Lower leg skin (tissue), 4 donors: ENCODE results near the gene SGSH. TPM values are rescaled to one million over a fixed set of nuclear protein-coding genes. Genes with fewer than 3 reads are reported as not detected.

Source experiments
- DNase-seq, 2 donors: peaks; one replicate each; pipeline ENCODE4 v3.0.0-alpha.2; 2019; ENCODE audit warnings: low spot score in 2 of 2
- H3K4me3 ChIP-seq: fragments of 200-600 bp; sonication (generic); 2 replicates; pipeline ENCODE4 v1.5.1; 2017; ENCODE audit warnings: mild to moderate bottlenecking, low read depth; ENCODE audit not compliant: poor library complexity, severe bottlenecking
- POLR2A ChIP-seq, 2 donors: fragments of 450-650 bp; IDR thresholded peaks; one replicate each; pipeline ENCODE4 v1.6.1; 2016 to 2017; ENCODE audit warnings: antibody characterized with exemption in 2 of 2, mild to moderate bottlenecking in 1 of 2, moderate library complexity in 1 of 2
- WGBS, 2 donors: methylation state at CpG; one replicate each; pipeline ENCODE4 v1.1.5; 2018; 5-methylcytosine and 5-hydroxymethylcytosine counted together
- intact Hi-C: fragments of 100-400 bp; cut with DNase I; formaldehyde crosslinking; loops from one replicate; pipeline ENCODE4 v1.15.0; 2023; ENCODE audit warnings: low total_unique reads
- total RNA-seq, 4 donors: library from RNA; depleted of rRNA; stranded (reverse); fragments of >200 nt; gene quantifications; one replicate each; pipeline ENCODE4 v1.1.0, GENCODE V29; 2016
- TF ChIP-seq, protein P1 (sequence below), 3 donors: fragments of 450-650 bp; IDR thresholded peaks; one replicate each; pipeline ENCODE4 v1.5.1; 2016; ENCODE audit warnings: antibody characterized with exemption in 3 of 3, mild to moderate bottlenecking in 3 of 3, moderate library complexity in 2 of 3

SGSH gene
- total RNA-seq, 4 donors from 2014 or later, result 19.4 to 47.3 (median 37.0) TPM

DNA sequence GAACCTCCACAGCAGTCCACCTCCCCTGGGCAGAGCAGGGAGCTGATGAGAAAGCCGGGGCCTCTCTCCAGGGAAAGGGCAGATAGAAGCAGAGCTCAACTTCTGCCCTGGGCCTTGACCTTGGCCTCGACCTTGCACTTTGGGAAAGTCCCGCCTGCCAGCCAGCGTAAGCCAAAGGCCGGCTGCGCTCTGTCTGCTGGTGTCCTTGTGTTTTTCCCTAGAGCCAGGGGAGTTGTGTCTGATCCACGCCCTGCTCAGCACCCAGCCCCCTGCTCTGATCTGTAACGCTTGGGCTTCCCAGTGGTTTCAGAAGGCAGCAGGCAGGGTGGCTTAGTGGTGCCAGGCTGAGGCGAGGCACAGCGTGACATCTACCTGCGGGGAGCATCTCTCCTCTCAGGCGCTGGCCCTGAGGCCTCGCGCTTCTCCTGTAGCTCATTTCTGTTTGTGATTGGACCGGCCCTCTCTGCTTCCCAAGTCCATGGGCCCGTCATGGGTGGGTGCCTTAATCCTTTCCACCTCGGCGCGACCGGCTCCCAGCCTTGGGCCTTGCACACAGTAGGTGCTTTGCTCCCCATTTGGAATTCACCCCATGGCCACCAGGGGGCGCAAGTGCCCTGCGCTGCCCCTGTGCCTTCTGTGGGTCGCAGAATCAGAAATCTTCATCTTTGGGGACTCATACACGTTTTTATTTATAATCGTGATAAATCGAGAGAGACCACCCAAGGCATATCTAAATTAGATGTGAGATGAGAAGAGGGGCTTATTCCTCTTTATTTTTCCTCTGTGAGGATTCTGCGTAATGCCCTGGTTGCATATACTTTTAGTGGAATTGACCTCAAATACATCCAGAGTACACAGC is 24.2 kb downstream of the SGSH start:
- intact Hi-C loops, result no loop called here
- H3K4me3 ChIP-seq, result no peak overlapping the region
- DNase-seq, result no peak
- no peak for TF ChIP-seq POLR2A (IDR thresholded peaks at IDR 0.05)
- TF ChIP-seq, protein P1, sequence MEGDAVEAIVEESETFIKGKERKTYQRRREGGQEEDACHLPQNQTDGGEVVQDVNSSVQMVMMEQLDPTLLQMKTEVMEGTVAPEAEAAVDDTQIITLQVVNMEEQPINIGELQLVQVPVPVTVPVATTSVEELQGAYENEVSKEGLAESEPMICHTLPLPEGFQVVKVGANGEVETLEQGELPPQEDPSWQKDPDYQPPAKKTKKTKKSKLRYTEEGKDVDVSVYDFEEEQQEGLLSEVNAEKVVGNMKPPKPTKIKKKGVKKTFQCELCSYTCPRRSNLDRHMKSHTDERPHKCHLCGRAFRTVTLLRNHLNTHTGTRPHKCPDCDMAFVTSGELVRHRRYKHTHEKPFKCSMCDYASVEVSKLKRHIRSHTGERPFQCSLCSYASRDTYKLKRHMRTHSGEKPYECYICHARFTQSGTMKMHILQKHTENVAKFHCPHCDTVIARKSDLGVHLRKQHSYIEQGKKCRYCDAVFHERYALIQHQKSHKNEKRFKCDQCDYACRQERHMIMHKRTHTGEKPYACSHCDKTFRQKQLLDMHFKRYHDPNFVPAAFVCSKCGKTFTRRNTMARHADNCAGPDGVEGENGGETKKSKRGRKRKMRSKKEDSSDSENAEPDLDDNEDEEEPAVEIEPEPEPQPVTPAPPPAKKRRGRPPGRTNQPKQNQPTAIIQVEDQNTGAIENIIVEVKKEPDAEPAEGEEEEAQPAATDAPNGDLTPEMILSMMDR (IDR thresholded peaks at IDR 0.05), result peak in 1 of 3 donors; percentile 46
- 68 to 71% methylated on average over 22 to 27 of the region's 27 CpGs for WGBS, 2 donors

DNA sequence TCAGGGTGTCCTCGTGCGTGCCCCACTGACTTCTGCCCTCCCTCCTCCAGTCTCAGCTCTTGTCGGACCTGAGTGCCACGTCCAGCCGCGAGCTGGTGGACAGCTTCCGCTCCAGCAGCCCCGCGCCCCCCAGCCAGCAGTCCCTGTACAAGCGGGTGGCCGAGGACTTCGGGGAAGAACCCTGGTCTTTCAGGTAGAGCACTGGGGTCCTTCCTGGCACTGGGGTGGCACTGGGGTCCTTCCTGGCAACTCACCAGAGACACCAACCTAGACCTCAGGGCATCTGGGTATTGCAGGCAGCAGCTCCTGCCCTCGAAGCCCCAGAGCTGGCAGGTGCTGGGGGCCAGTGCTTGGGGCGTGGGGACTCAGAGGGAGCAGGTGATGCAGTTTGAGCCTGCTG is 25.0 kb downstream of the SGSH start:
- TF ChIP-seq, protein P1 (IDR thresholded peaks at IDR 0.05), result no peak
- no peak for TF ChIP-seq POLR2A (IDR thresholded peaks at IDR 0.05)
- WGBS, 2 donors, result 79 to 90% methylated on average over 12 of the region's 14 CpGs
- intact Hi-C loops, result no loop called here

DNA sequence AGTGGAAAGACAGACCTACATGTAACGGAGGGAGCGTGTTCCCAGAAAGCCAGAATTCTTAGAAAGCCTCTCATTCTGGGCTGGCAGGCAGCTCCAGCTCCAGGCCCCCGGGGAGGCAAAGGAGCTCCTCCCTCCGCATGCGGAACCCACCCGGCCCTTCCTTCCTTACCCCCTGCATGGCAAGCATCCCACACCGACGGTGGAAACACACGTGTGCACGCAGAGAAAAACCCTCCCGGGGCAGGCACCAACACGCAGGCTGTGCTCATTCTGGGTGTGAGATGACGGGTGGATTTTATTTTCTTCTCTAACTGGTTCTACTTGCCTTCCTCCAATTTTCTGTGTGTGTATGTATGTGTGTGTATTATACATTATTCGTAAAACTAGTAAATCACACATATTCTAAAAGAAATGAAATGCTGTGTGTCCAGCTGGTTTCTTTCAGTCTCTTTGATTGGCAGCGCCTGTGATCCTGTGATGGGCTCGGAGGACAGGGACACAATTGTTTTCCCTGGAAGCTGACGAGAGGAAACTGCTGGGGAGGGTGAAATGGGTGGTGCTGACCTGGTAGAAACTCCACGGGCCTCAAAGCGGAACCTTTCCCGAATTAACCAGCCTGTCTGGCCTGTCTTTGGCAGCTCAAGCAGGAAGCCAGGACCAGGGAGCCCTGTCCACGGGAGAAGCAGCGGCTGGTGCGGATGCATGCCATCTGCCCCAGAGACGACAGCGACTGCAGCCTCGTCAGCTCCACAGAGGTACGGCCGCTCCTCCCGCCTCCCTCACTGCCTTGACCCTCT is 28.1 kb downstream of the SGSH start:
- no peak overlapping the region for H3K4me3 ChIP-seq
- DNase-seq, result peak in 1 of 2 donors; percentile 60
- WGBS, 2 donors, result 18 to 25% methylated on average over 26 to 29 of the region's 29 CpGs
- TF ChIP-seq, protein P1 (IDR thresholded peaks at IDR 0.05), result no peak
- no peak for TF ChIP-seq POLR2A (IDR thresholded peaks at IDR 0.05)
- intact Hi-C loops, result no loop called here

More for the DNA sequence above, 25.0 kb downstream of the SGSH start:
- H3K4me3 ChIP-seq, result no peak overlapping the region
- DNase-seq, result no peak

DNA sequence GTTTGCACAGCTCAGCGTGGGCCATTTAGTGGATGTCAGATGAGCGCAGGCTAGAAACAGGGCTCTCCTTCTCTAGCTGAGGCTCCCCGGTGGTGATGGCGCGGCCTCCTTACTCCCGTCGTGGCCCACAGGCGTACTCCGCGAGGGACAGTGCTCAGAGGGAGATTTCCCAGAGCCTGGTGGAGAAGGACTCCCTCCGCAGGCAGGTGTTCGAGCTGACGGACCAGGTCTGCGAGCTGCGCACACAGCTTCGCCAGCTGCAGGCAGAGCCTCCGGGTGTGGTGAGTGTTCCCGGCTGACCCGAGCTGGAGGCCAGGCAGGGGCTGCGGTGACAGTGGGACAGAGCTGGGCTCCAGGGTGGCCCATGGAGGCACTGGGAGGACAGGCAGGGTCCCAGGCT is 28.9 kb downstream of the SGSH start:
- TF ChIP-seq, protein P1 (IDR thresholded peaks at IDR 0.05), result no peak
- TF ChIP-seq POLR2A (IDR thresholded peaks at IDR 0.05), result no peak
- no peak for DNase-seq
- WGBS, 2 donors, result 84 to 85% methylated on average over 13 of the region's 20 CpGs

DNA sequence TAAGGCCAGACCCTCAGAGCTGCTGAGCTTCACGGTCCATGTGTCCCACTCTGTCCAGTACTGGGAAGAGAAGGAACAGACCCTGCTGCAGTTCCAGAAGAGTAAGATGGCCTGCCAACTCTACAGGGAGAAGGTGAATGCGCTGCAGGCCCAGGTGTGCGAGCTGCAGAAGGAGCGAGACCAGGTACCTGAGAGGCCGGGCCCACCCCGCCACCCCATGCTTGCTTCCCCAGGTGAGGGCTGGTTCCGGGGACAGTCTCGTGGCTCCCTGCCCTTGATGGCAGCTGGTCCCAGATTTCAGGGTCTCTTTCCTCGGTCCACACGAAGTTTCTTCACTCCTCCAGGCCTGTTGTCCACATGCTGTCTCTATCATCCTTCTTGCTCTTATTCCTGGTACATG is 29.4 kb downstream of the SGSH start:
- DNase-seq, result no peak
- TF ChIP-seq POLR2A (IDR thresholded peaks at IDR 0.05), result no peak
- TF ChIP-seq, protein P1 (IDR thresholded peaks at IDR 0.05), result no peak
- no peak overlapping the region for H3K4me3 ChIP-seq
- WGBS, 2 donors, result 94 to 97% methylated on average over 7 to 10 of the region's 10 CpGs
- intact Hi-C loops, result no loop called here

More for the DNA sequence above, 28.9 kb downstream of the SGSH start:
- intact Hi-C loops, result no loop called here
- H3K4me3 ChIP-seq, result no peak overlapping the region
